K562 (cell line): ENCODE data around the gene MAP1LC3B2. TPM values are rescaled to one million over a fixed set of nuclear protein-coding genes. Genes with fewer than 3 reads are reported as not detected.

Experiments
- ATAC-seq: fragments of 200-7000 bp; cut with Tn5 transposase; 3 replicates; pipeline ENCODE4 v1.9.1; 2020; ENCODE audit warnings: moderate library complexity
- BruUV-seq: library from RNA; stranded (reverse); fragments of 400-500 nt; replicated peaks from 2 replicates; lab custom pipeline; 2021; lab: Mats Ljungman, UMichigan
- CTCF ChIA-PET: fragments of 300-600 bp; formaldehyde crosslinking; extraction: SDS; loops from one replicate; lab custom pipeline; 2021; ENCODE audit warnings: low intra/inter-chr PET ratio; lab: Yijun Ruan, JAX
- POLR2A ChIA-PET: fragments of 300-600, 350-650 bp; sonication (Branson Sonifier 250); formaldehyde crosslinking; extraction: SDS; loops from one replicate; lab custom pipeline; 2021; ENCODE audit warnings: antibody characterized with exemption, inconsistent platforms; lab: Yijun Ruan, JAX
- DNase-seq, 4 experiments: peaks; one replicate each; pipeline versions ENCODE4 v3.0.0 to v3.0.0-alpha.2; 2011 to 2018; ENCODE audit warnings: low spot score in 3 of 4, mixed read lengths in 3 of 4; ENCODE audit errors: extremely low read depth in 1 of 4
- FAIRE-seq: peaks from 2 replicates; lab custom pipeline; 2011; peaks lifted over from hg19 to GRCh38; lab: Jason Lieb, UNC
- H2AFZ ChIP-seq: 2 replicates; pipeline ENCODE4 v1.6.0; 2011; ENCODE audit warnings: low read depth, low read length, control low read depth, inconsistent platforms
- H3K27ac ChIP-seq: fragments of 200-600 bp; 3 replicates; pipeline ENCODE4 v1.8.0; 2011; ENCODE audit warnings: low read depth, mild to moderate bottlenecking, control low read depth, inconsistent platforms, low read length, moderate library complexity, mixed read lengths; ENCODE audit errors: extremely low read depth
- H3K27me3 ChIP-seq, 2 experiments: fragments of 300-600 bp in 1 of 2; 2 replicates in 1 of 2; 3 replicates in 1 of 2; pipeline versions ENCODE4 v1.6.0 to v1.8.0; 2011; ENCODE audit warnings: inconsistent platforms in 2 of 2, low read length in 2 of 2, mild to moderate bottlenecking in 1 of 2, mixed read lengths in 1 of 2, moderate library complexity in 1 of 2; ENCODE audit not compliant: control insufficient read depth in 2 of 2, insufficient read depth in 2 of 2
- H3K36me3 ChIP-seq: fragments of 300-600 bp; 3 replicates; pipeline ENCODE4 v1.8.0; 2011; ENCODE audit warnings: mild to moderate bottlenecking, low read length, inconsistent platforms; ENCODE audit not compliant: control insufficient read depth, insufficient read depth
- H3K4me1 ChIP-seq, 2 experiments: fragments of 200-600 bp in 1 of 2; replicated peaks in 1 of 2; 2 replicates in 1 of 2; 3 replicates in 1 of 2; pipeline versions ENCODE4 v1.5.1 to v1.8.0; 2011; ENCODE audit warnings: inconsistent platforms in 2 of 2, low read length in 2 of 2, mild to moderate bottlenecking in 1 of 2, mixed read lengths in 1 of 2, moderate library complexity in 1 of 2; ENCODE audit not compliant: control insufficient read depth in 2 of 2, insufficient read depth in 2 of 2
- H3K4me2 ChIP-seq: 2 replicates; pipeline ENCODE4 v1.6.1; 2011; ENCODE audit warnings: low read length, control low read depth, inconsistent platforms, mixed read lengths; ENCODE audit not compliant: insufficient read depth
- H3K4me3 ChIP-seq: fragments of 200-600 bp; sonication (generic), shearing (Covaris generic); 2 replicates; pipeline ENCODE4 v1.5.1; 2016; ENCODE audit warnings: control low read depth, inconsistent platforms
- H3K79me2 ChIP-seq: fragments of 200-600 bp; 3 replicates; pipeline ENCODE4 v1.8.0; 2011; ENCODE audit warnings: low read length, inconsistent platforms; ENCODE audit not compliant: control insufficient read depth, insufficient read depth
- H3K9ac ChIP-seq, 2 experiments: 2 replicates each; pipeline versions ENCODE4 v1.6.0 to v1.6.1; 2011; ENCODE audit warnings: low read depth in 2 of 2, low read length in 2 of 2, control low read depth in 1 of 2, inconsistent platforms in 1 of 2, mild to moderate bottlenecking in 1 of 2, mixed read lengths in 1 of 2; ENCODE audit not compliant: insufficient read depth in 1 of 2
- H3K9me1 ChIP-seq: one replicate; pipeline ENCODE4 v1.6.0; 2011; ENCODE audit warnings: inconsistent platforms, mild to moderate bottlenecking, low read length, moderate library complexity; ENCODE audit not compliant: control insufficient read depth, insufficient read depth
- H3K9me3 ChIP-seq: replicated peaks from 2 replicates; pipeline ENCODE4 v1.5.1; 2011; ENCODE audit warnings: low read depth, low read length, inconsistent platforms; ENCODE audit not compliant: control insufficient read depth, insufficient read depth
- H4K20me1 ChIP-seq: replicated peaks from 2 replicates; pipeline ENCODE4 v1.6.1; 2011; ENCODE audit warnings: low read length, inconsistent platforms, mixed read lengths; ENCODE audit not compliant: control insufficient read depth, insufficient read depth
- HSF4 ChIP-seq: fragments of 250-450 bp; sonication (Bioruptor Pico); IDR thresholded peaks from 2 replicates; pipeline ENCODE4 v2.1.2; 2022; ENCODE audit warnings: mild to moderate bottlenecking, moderate library complexity, borderline replicate concordance
- ILF3 ChIP-seq: fragments of 450-650 bp; IDR thresholded peaks from 2 replicates; pipeline ENCODE4 v1.6.1; 2018; ENCODE audit warnings: antibody characterized with exemption, mild to moderate bottlenecking, moderate library complexity, borderline replicate concordance
- JUND ChIP-seq, 2 experiments: IDR thresholded peaks; 2 replicates in 1 of 2; 3 replicates in 1 of 2; pipeline ENCODE4 v1.6.1; 2011; ENCODE audit warnings: borderline replicate concordance in 2 of 2, low read depth in 2 of 2, low read length in 2 of 2, improper control_type of control experiment in 1 of 2, missing biosample characterization in 1 of 2, missing genetic modification characterization in 1 of 2, missing genetic modification reagents in 1 of 2
- PHF21A ChIP-seq: fragments of 450-650 bp; IDR thresholded peaks from 2 replicates; pipeline ENCODE4 v1.6.1; 2017; ENCODE audit warnings: low read depth, borderline replicate concordance
- WGBS: fragments of 100-300 bp; shearing (Covaris generic); methylation state at CpG from one replicate; pipeline ENCODE4 v1.1.6; 2016; ENCODE audit warnings: low coverage, mixed read lengths; ENCODE audit not compliant: insufficient coverage; ENCODE audit errors: missing lambda C conversion rate; 5-methylcytosine and 5-hydroxymethylcytosine counted together
- in situ Hi-C: fragments of 300-500 bp; cut with MboI; formaldehyde crosslinking; loops from 4 replicates; pipeline ENCODE4 v1.15.0; 2018; ENCODE audit warnings: inconsistent platforms, mixed read lengths
- intact Hi-C: fragments of 100-400 bp; cut with micrococcal nuclease; formaldehyde crosslinking; loops from 2 replicates; pipeline ENCODE4 v1.14.2; 2022
- polyA plus RNA-seq, 8 experiments: library from polyadenylated mRNA; depleted of rRNA in 4 of 8; stranded (reverse) in 5 of 8; unstranded in 3 of 8; fragments of >200 nt; fragmentation: Nextera tagmentation in 2 of 8; fragmentation: Illumina TruSeq in 1 of 8; extraction: Ambion mirVana in 2 of 8; extraction: Trizol in 1 of 8; gene quantifications; 2 replicates each; pipeline versions ENCODE4 v1.2.1 to v1.2.3, GENCODE V29; 2011 to 2014; ENCODE audit warnings: inconsistent platforms in 1 of 8, missing spikeins in 1 of 8
- total RNA-seq, 7 experiments: library from RNA; depleted of rRNA in 6 of 7; stranded (reverse); fragments of >200 nt in 6 of 7; fragmentation: Illumina TruSeq in 2 of 7; extraction: Trizol in 2 of 7; gene quantifications; 2 replicates each; pipeline versions ENCODE4 v1.2.1 to v1.2.3, GENCODE V29; 2011 to 2021; ENCODE audit warnings: low replicate concordance in 1 of 7
- TF ChIP-seq, protein P1 (sequence below): fragments of 250-450 bp; sonication (Bioruptor Pico); IDR thresholded peaks from 2 replicates; pipeline ENCODE4 v1.5.0; 2022; ENCODE audit warnings: mild to moderate bottlenecking
- TF ChIP-seq, protein P2 (sequence below), 2 experiments: fragments of 450-650 bp in 1 of 2; IDR thresholded peaks; 2 replicates each; pipeline ENCODE4 v1.6.1; 2011 to 2017; ENCODE audit warnings: low read depth in 2 of 2, antibody characterized with exemption in 1 of 2, borderline replicate concordance in 1 of 2, low read length in 1 of 2, mild to moderate bottlenecking in 1 of 2, mixed read lengths in 1 of 2; ENCODE audit not compliant: control insufficient read depth in 1 of 2
- TF ChIP-seq, protein P3 (sequence below), 2 experiments: fragments of 450-650 bp; formaldehyde crosslinking in 1 of 2; IDR thresholded peaks; 2 replicates each; pipeline versions ENCODE4 v1.4.0 to v1.6.1; 2014 to 2020; ENCODE audit warnings: mild to moderate bottlenecking in 2 of 2, borderline replicate concordance in 1 of 2, low read depth in 1 of 2

The MAP1LC3B2 gene
- total and polyA plus RNA-seq, 9 of the 15 experiments (the other 6 are each of a cell fraction or from before 2014, with no cell fraction given): 0.53 to 2.8 (median 0.76) TPM; not detected in 2

DNA sequence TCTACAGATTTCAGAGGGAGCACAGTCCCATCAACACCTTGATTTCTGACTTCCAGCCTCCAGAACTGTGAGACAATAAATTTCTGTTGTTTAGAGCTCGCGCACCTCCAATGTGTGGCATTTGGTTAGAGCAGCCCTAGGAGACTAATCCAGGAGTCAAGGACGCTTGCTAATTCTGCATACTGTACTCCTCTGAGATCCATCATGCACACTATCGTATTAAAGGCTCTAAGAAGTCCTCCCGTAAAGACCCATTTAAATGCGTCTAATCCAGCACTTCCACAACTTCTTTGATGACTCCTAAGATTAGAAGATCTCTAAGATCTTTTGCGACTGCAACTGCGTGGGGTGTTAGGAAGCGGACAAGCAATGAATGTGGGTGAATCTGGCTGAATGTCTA is 30.4 kb downstream of the MAP1LC3B2 start:
- FAIRE-seq (no peak), ATAC-seq (no peak), DNase-seq (no peak)
- Histone ChIP-seq H3K9ac (no peak overlapping the region), H3K9me3 (no peaks in the 10 kb centered on the region; the same call in 1 of the 2 replicates), H3K27me3 (no peaks in the 10 kb centered on the region), H3K4me3 (no peak overlapping the region), H3K27ac (no peak overlapping the region), H3K4me1 (peaks cover 13 to 16% of the 10 kb centered on the region in 2 experiments), H3K79me2 (no peaks in the 10 kb centered on the region), H3K36me3 (no peaks in the 10 kb centered on the region), H4K20me1 (no peaks in the 10 kb centered on the region), H3K4me2 (no peak overlapping the region), H3K9me1 (no peaks in the 10 kb centered on the region), H2AFZ (no peak overlapping the region)
- in situ Hi-C loops (no loop called here), intact Hi-C loops (no loop called here)
- no TSS peak for BruUV-seq
- POLR2A ChIA-PET: interaction anchor here (0.6 kb wide), 1 partner anchor 9 kb away, joined by 3 read pairs; no protein-coding TSS in a partner anchor
- WGBS: 55% methylated on average over 9 of the region's 9 CpGs
- CTCF ChIA-PET: no interaction called here
- no peak for TF ChIP-seq JUND (IDR thresholded peaks at IDR 0.05; ENCODE audit: borderline replicate concordance, low read depth, low read length)
- TF ChIP-seq JUND (tag; IDR thresholded peaks at IDR 0.05; ENCODE audit: borderline replicate concordance, low read depth, low read length): no peak
- TF ChIP-seq ILF3: no peak
- TF ChIP-seq, protein P1, sequence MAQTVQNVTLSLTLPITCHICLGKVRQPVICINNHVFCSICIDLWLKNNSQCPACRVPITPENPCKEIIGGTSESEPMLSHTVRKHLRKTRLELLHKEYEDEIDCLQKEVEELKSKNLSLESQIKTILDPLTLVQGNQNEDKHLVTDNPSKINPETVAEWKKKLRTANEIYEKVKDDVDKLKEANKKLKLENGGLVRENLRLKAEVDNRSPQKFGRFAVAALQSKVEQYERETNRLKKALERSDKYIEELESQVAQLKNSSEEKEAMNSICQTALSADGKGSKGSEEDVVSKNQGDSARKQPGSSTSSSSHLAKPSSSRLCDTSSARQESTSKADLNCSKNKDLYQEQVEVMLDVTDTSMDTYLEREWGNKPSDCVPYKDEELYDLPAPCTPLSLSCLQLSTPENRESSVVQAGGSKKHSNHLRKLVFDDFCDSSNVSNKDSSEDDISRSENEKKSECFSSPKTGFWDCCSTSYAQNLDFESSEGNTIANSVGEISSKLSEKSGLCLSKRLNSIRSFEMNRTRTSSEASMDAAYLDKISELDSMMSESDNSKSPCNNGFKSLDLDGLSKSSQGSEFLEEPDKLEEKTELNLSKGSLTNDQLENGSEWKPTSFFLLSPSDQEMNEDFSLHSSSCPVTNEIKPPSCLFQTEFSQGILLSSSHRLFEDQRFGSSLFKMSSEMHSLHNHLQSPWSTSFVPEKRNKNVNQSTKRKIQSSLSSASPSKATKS (CRISPR knock-in tag): no peak
- TF ChIP-seq, protein P2, sequence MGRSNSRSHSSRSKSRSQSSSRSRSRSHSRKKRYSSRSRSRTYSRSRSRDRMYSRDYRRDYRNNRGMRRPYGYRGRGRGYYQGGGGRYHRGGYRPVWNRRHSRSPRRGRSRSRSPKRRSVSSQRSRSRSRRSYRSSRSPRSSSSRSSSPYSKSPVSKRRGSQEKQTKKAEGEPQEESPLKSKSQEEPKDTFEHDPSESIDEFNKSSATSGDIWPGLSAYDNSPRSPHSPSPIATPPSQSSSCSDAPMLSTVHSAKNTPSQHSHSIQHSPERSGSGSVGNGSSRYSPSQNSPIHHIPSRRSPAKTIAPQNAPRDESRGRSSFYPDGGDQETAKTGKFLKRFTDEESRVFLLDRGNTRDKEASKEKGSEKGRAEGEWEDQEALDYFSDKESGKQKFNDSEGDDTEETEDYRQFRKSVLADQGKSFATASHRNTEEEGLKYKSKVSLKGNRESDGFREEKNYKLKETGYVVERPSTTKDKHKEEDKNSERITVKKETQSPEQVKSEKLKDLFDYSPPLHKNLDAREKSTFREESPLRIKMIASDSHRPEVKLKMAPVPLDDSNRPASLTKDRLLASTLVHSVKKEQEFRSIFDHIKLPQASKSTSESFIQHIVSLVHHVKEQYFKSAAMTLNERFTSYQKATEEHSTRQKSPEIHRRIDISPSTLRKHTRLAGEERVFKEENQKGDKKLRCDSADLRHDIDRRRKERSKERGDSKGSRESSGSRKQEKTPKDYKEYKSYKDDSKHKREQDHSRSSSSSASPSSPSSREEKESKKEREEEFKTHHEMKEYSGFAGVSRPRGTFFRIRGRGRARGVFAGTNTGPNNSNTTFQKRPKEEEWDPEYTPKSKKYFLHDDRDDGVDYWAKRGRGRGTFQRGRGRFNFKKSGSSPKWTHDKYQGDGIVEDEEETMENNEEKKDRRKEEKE (IDR thresholded peaks at IDR 0.05; ENCODE audit: borderline replicate concordance in 1 of 2, control insufficient read depth in 1 of 2, low read depth in 2 of 2, low read length in 1 of 2): no peak
- TF ChIP-seq, protein P3, sequence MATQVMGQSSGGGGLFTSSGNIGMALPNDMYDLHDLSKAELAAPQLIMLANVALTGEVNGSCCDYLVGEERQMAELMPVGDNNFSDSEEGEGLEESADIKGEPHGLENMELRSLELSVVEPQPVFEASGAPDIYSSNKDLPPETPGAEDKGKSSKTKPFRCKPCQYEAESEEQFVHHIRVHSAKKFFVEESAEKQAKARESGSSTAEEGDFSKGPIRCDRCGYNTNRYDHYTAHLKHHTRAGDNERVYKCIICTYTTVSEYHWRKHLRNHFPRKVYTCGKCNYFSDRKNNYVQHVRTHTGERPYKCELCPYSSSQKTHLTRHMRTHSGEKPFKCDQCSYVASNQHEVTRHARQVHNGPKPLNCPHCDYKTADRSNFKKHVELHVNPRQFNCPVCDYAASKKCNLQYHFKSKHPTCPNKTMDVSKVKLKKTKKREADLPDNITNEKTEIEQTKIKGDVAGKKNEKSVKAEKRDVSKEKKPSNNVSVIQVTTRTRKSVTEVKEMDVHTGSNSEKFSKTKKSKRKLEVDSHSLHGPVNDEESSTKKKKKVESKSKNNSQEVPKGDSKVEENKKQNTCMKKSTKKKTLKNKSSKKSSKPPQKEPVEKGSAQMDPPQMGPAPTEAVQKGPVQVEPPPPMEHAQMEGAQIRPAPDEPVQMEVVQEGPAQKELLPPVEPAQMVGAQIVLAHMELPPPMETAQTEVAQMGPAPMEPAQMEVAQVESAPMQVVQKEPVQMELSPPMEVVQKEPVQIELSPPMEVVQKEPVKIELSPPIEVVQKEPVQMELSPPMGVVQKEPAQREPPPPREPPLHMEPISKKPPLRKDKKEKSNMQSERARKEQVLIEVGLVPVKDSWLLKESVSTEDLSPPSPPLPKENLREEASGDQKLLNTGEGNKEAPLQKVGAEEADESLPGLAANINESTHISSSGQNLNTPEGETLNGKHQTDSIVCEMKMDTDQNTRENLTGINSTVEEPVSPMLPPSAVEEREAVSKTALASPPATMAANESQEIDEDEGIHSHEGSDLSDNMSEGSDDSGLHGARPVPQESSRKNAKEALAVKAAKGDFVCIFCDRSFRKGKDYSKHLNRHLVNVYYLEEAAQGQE (IDR thresholded peaks at IDR 0.05; ENCODE audit: borderline replicate concordance): no peak
- TF ChIP-seq, protein P3 (CRISPR knock-in tag; IDR thresholded peaks at IDR 0.05; ENCODE audit: low read depth): no peak
- no peak for TF ChIP-seq PHF21A
- TF ChIP-seq HSF4 (CRISPR knock-in tag): no peak
